HG03103 (cell line): ENCODE results near the gene MTHFSD.

ENCODE experiments used
- ATAC-seq: cut with Tn5 transposase; IDR thresholded peaks from one replicate; pipeline ENCODE4 v1.9.1; 2021; ENCODE audit warnings: low read depth; ENCODE audit not compliant: unreplicated experiment

Gene MTHFSD

GRCh38 chr16:86572041-86572521 lies 17.0 kb upstream of the MTHFSD start:
- ATAC-seq, result no peak

- ATAC-seq, result no peak
Measured at GRCh38 chr16:86571530-86571915, 16.5 kb upstream of the MTHFSD start.

- no peak for ATAC-seq
Measured at GRCh38 chr16:86570558-86571529, 15.8 kb upstream of the MTHFSD start.

GRCh38 chr16:86569701-86570447 lies 14.8 kb upstream of the MTHFSD start:
- no peak for ATAC-seq

- no peak for ATAC-seq
Measured at GRCh38 chr16:86568677-86569623, 13.9 kb upstream of the MTHFSD start.

- ATAC-seq, result no peak
Measured at GRCh38 chr16:86567701-86568581, 12.9 kb upstream of the MTHFSD start.

GRCh38 chr16:86566966-86567700 lies 12.1 kb upstream of the MTHFSD start:
- no peak for ATAC-seq

- no peak for ATAC-seq
Measured at GRCh38 chr16:86566601-86566965, 11.5 kb upstream of the MTHFSD start, which contains the start of gene FOXC2. FOXC2 (plus strand) TSS chr16:86566829; CDS start chr16:86567336, 507 bp downstream.

GRCh38 chr16:86565644-86566511 lies 10.8 kb upstream of the MTHFSD start:
- ATAC-seq, result no peak

GRCh38 chr16:86565181-86565631 lies 10.2 kb upstream of the MTHFSD start:
- no peak for ATAC-seq

- peak; percentile 81 for ATAC-seq
Measured at GRCh38 chr16:86563469-86564345, 8.7 kb upstream of the MTHFSD start.

- ATAC-seq, result no peak
Measured at GRCh38 chr16:86562356-86562755, 7.3 kb upstream of the MTHFSD start.

- ATAC-seq, result no peak
Measured at GRCh38 chr16:86559802-86560305, 4.8 kb upstream of the MTHFSD start.

- no peak for ATAC-seq
Measured at GRCh38 chr16:86558355-86559193, 3.5 kb upstream of the MTHFSD start.

GRCh38 chr16:86557587-86557986 lies 2.6 kb upstream of the MTHFSD start:
- ATAC-seq, result no peak

- ATAC-seq, result no peak
Measured at GRCh38 chr16:86556576-86556975, 1.5 kb upstream of the MTHFSD start.
